Activated naive CD8-positive, alpha-beta T cell treated with anti-CD3 and anti-CD28 coated beads, Interleukin-2, amount 10 ng/mL, durations not matched to agents 7 days and 5 days (primary cell): ENCODE results near the gene FBXO10. TPM values are rescaled to one million over a fixed set of nuclear protein-coding genes. Genes with fewer than 3 reads are reported as not detected.

Experiments
- ATAC-seq: fragments of 150-1000 bp; cut with Tn5 transposase; one replicate; pipeline ENCODE4 v1.10.0; 2021; ENCODE audit warnings: low read depth, moderate library complexity
- POLR2A ChIA-PET: fragments of 350-600 bp; sonication (Branson Sonifier 250); formaldehyde crosslinking; loops from one replicate; lab custom pipeline; 2021; ENCODE audit warnings: antibody characterized with exemption; lab: Charles Lee
- DNase-seq: peaks from one replicate; pipeline ENCODE4 v3.0.0; 2021
- H3K27ac Mint-ChIP-seq: one replicate; pipeline ENCODE4 v1.8.0; 2022; ENCODE audit warnings: mild to moderate bottlenecking, mixed read lengths
- H3K27me3 Mint-ChIP-seq: one replicate; pipeline ENCODE4 v1.8.0; 2022; ENCODE audit warnings: mild to moderate bottlenecking, moderate library complexity, mixed read lengths
- H3K36me3 Mint-ChIP-seq: one replicate; pipeline ENCODE4 v1.8.0; 2021; ENCODE audit warnings: mild to moderate bottlenecking, mixed read lengths
- H3K4me1 Mint-ChIP-seq: one replicate; pipeline ENCODE4 v1.8.0; 2021; ENCODE audit warnings: mixed read lengths
- H3K4me3 Mint-ChIP-seq: one replicate; pipeline ENCODE4 v1.8.0; 2022; ENCODE audit warnings: mild to moderate bottlenecking, moderate library complexity, mixed read lengths
- H3K9me3 Mint-ChIP-seq: one replicate; pipeline ENCODE4 v1.8.0; 2021; ENCODE audit warnings: mixed read lengths
- total RNA-seq, 2 experiments: library from RNA; stranded (reverse); gene quantifications; one replicate each; pipeline ENCODE4 v1.2.3, GENCODE V29; 2021

The FBXO10 gene
- total RNA-seq, 2 experiments from 2014 or later: 1.5 to 1.6 TPM

- H3K9me3 Mint-ChIP-seq: no peaks in the 10 kb centered on the region
- H3K36me3 Mint-ChIP-seq: peaks cover 6% of the 10 kb centered on the region
- H3K27ac Mint-ChIP-seq: no peak overlapping the region
- no peak overlapping the region for H3K4me3 Mint-ChIP-seq
- POLR2A ChIA-PET: no interaction called here
- peaks cover 1% of the 10 kb centered on the region for H3K4me1 Mint-ChIP-seq
- no peaks in the 10 kb centered on the region for H3K27me3 Mint-ChIP-seq
- DNase-seq: no peak
- no peak for ATAC-seq
These were observed 66.6 kb downstream of the FBXO10 start for GRCh38 chr9:37509536-37509935.

- Mint-ChIP-seq H3K36me3 (peaks cover 10% of the 10 kb centered on the region), H3K27ac (no peak overlapping the region), H3K9me3 (no peaks in the 10 kb centered on the region), H3K27me3 (no peaks in the 10 kb centered on the region), H3K4me1 (peaks cover 6% of the 10 kb centered on the region), H3K4me3 (no peak overlapping the region)
- POLR2A ChIA-PET: no interaction called here
- DNase-seq (no peak), ATAC-seq (no peak)
These were observed 67.4 kb downstream of the FBXO10 start for GRCh38 chr9:37508834-37509206.

GRCh38 chr9:37508135-37508833 is 67.9 kb downstream of the FBXO10 start:
- H3K36me3 Mint-ChIP-seq: peaks cover 16% of the 10 kb centered on the region
- ATAC-seq (no peak), DNase-seq (no peak)
- no peak overlapping the region for H3K27ac Mint-ChIP-seq
- H3K4me3 Mint-ChIP-seq: no peak overlapping the region
- peaks cover 11% of the 10 kb centered on the region for H3K4me1 Mint-ChIP-seq
- H3K27me3 Mint-ChIP-seq: no peaks in the 10 kb centered on the region
- H3K9me3 Mint-ChIP-seq: no peaks in the 10 kb centered on the region
- POLR2A ChIA-PET: no interaction called here

- DNase-seq (no peak), ATAC-seq (no peak)
- Mint-ChIP-seq H3K4me3 (no peak overlapping the region), H3K27me3 (no peaks in the 10 kb centered on the region), H3K9me3 (no peaks in the 10 kb centered on the region), H3K36me3 (peaks cover 22% of the 10 kb centered on the region), H3K4me1 (peaks cover 16% of the 10 kb centered on the region), H3K27ac (peak overlapping the region; percentile 47)
- POLR2A ChIA-PET: no interaction called here
These were observed 68.5 kb downstream of the FBXO10 start for GRCh38 chr9:37507566-37508134.

GRCh38 chr9:37504605-37505004 is 71.6 kb downstream of the FBXO10 start:
- ATAC-seq (no peak), DNase-seq (no peak)
- Mint-ChIP-seq H3K9me3 (no peaks in the 10 kb centered on the region), H3K27me3 (no peaks in the 10 kb centered on the region), H3K36me3 (peaks cover 39% of the 10 kb centered on the region), H3K27ac (no peak overlapping the region), H3K4me1 (peaks cover 16% of the 10 kb centered on the region), H3K4me3 (no peak overlapping the region)
- POLR2A ChIA-PET: no interaction called here

- Mint-ChIP-seq H3K27me3 (no peaks in the 10 kb centered on the region), H3K4me1 (peaks cover 16% of the 10 kb centered on the region), H3K36me3 (peaks cover 41% of the 10 kb centered on the region), H3K4me3 (no peak overlapping the region), H3K9me3 (no peaks in the 10 kb centered on the region), H3K27ac (peak overlapping the region; percentile 74)
- ATAC-seq (peak; percentile 72), DNase-seq (no peak)
- POLR2A ChIA-PET: no interaction called here
These were observed 72.4 kb downstream of the FBXO10 start for GRCh38 chr9:37503736-37504135.

GRCh38 chr9:37501957-37502596 is 74.1 kb downstream of the FBXO10 start:
- Mint-ChIP-seq H3K27ac (peak overlapping the region; percentile 13), H3K4me3 (no peak overlapping the region), H3K4me1 (peaks cover 18% of the 10 kb centered on the region), H3K36me3 (peaks cover 45% of the 10 kb centered on the region), H3K27me3 (no peaks in the 10 kb centered on the region), H3K9me3 (no peaks in the 10 kb centered on the region)
- DNase-seq: no peak
- ATAC-seq: no peak
- POLR2A ChIA-PET: no interaction called here

GRCh38 chr9:37499297-37499696 is 76.9 kb downstream of the FBXO10 start:
- H3K27ac Mint-ChIP-seq: no peak overlapping the region
- no peak for ATAC-seq
- H3K9me3 Mint-ChIP-seq: no peaks in the 10 kb centered on the region
- POLR2A ChIA-PET: no interaction called here
- H3K27me3 Mint-ChIP-seq: no peaks in the 10 kb centered on the region
- no peak for DNase-seq
- peaks cover 57% of the 10 kb centered on the region for H3K36me3 Mint-ChIP-seq
- H3K4me1 Mint-ChIP-seq: peaks cover 17% of the 10 kb centered on the region
- H3K4me3 Mint-ChIP-seq: no peak overlapping the region

GRCh38 chr9:37498457-37498856 is 77.7 kb downstream of the FBXO10 start:
- H3K27me3 Mint-ChIP-seq: no peaks in the 10 kb centered on the region
- no peak for ATAC-seq
- peaks cover 49% of the 10 kb centered on the region for H3K36me3 Mint-ChIP-seq
- POLR2A ChIA-PET: no interaction called here
- H3K4me3 Mint-ChIP-seq: no peak overlapping the region
- H3K9me3 Mint-ChIP-seq: no peaks in the 10 kb centered on the region
- no peak for DNase-seq
- H3K27ac Mint-ChIP-seq: no peak overlapping the region
- peaks cover 9% of the 10 kb centered on the region for H3K4me1 Mint-ChIP-seq

GRCh38 chr9:37497320-37497719 is 78.9 kb downstream of the FBXO10 start:
- no peak overlapping the region for H3K27ac Mint-ChIP-seq
- POLR2A ChIA-PET: no interaction called here

GRCh38 chr9:37496020-37496419 is 80.2 kb downstream of the FBXO10 start:
- no peak for DNase-seq
- no peak overlapping the region for H3K27ac Mint-ChIP-seq
- no peaks in the 10 kb centered on the region for H3K27me3 Mint-ChIP-seq
- POLR2A ChIA-PET: interaction anchor here (2.9 kb wide), 1 partner anchor 10 kb away, joined by 13 read pairs; the partner anchor contains the start of gene POLR1E
- no peaks in the 10 kb centered on the region for H3K9me3 Mint-ChIP-seq
- H3K4me3 Mint-ChIP-seq: no peak overlapping the region
- H3K36me3 Mint-ChIP-seq: peaks cover 32% of the 10 kb centered on the region
- H3K4me1 Mint-ChIP-seq: peaks cover 2% of the 10 kb centered on the region
- ATAC-seq: no peak

More at GRCh38 chr9:37497320-37497719, 78.9 kb downstream of the FBXO10 start:
- Mint-ChIP-seq H3K9me3 (no peaks in the 10 kb centered on the region), H3K36me3 (peaks cover 42% of the 10 kb centered on the region), H3K4me1 (peaks cover 2% of the 10 kb centered on the region), H3K4me3 (no peak overlapping the region), H3K27me3 (no peaks in the 10 kb centered on the region)
- DNase-seq (no peak), ATAC-seq (no peak)

GRCh38 chr9:37495571-37495970 is 80.6 kb downstream of the FBXO10 start:
- Mint-ChIP-seq H3K36me3 (peaks cover 32% of the 10 kb centered on the region), H3K4me1 (peaks cover 7% of the 10 kb centered on the region), H3K4me3 (no peak overlapping the region), H3K9me3 (no peaks in the 10 kb centered on the region), H3K27me3 (no peaks in the 10 kb centered on the region), H3K27ac (peak overlapping the region; percentile 13)
- DNase-seq: no peak
- POLR2A ChIA-PET: interaction anchor here (2.9 kb wide), 1 partner anchor 10 kb away, joined by 13 read pairs; the partner anchor contains the start of gene POLR1E
- ATAC-seq: no peak

- Mint-ChIP-seq H3K4me3 (no peak overlapping the region), H3K27ac (no peak overlapping the region), H3K36me3 (peaks cover 28% of the 10 kb centered on the region), H3K9me3 (no peaks in the 10 kb centered on the region), H3K4me1 (peaks cover 20% of the 10 kb centered on the region), H3K27me3 (no peaks in the 10 kb centered on the region)
- POLR2A ChIA-PET: no interaction called here
- ATAC-seq (no peak), DNase-seq (no peak)
These were observed 84.2 kb downstream of the FBXO10 start for GRCh38 chr9:37491939-37492338.
